ENCODE results near the gene TRIOBP.

Gene TRIOBP

GRCh38 chr22:37808294-37808657 is 111.4 kb downstream of the TRIOBP start:
- DNase-seq: no peak

GRCh38 chr22:37809672-37810333 is 113.0 kb downstream of the TRIOBP start:
- no peak for DNase-seq

GRCh38 chr22:37811867-37812266 is 115.0 kb downstream of the TRIOBP start:
- DNase-seq: no peak

- no peak for DNase-seq
Observed at GRCh38 chr22:37812869-37813678, 116.2 kb downstream of the TRIOBP start.

- no peak for DNase-seq
Observed at GRCh38 chr22:37815593-37815992, 118.7 kb downstream of the TRIOBP start.

- DNase-seq: no peak
Observed at GRCh38 chr22:37816543-37817180, 119.8 kb downstream of the TRIOBP start.

GRCh38 chr22:37817705-37818408 is 121.0 kb downstream of the TRIOBP start:
- DNase-seq: no peak

- no peak for DNase-seq
Observed at GRCh38 chr22:37818409-37819104, 121.7 kb downstream of the TRIOBP start.

- DNase-seq: no peak
Observed at GRCh38 chr22:37819105-37819433, 122.2 kb downstream of the TRIOBP start.

GRCh38 chr22:37820350-37820749 is 123.5 kb downstream of the TRIOBP start:
- DNase-seq: no peak

- no peak for DNase-seq
Observed at GRCh38 chr22:37822079-37822833, 125.4 kb downstream of the TRIOBP start.

GRCh38 chr22:37823134-37823985 is 126.5 kb downstream of the TRIOBP start, which contains the start of gene GALR3:
Gene GALR3 (plus strand): TSS chr22:37823382. CDS start chr22:37823407, 25 bp downstream.
- no peak for DNase-seq

- no peak for DNase-seq
Observed at GRCh38 chr22:37824674-37825641, 128.1 kb downstream of the TRIOBP start.
